Chondrocyte (in vitro differentiated cells): Measurements from ENCODE around the gene ALPP. TPM values are rescaled to one million over a fixed set of nuclear protein-coding genes. Genes with fewer than 3 reads are reported as not detected.

ENCODE experiments used
- DNase-seq: peaks from one replicate; pipeline ENCODE4 v3.0.0; 2021; ENCODE audit warnings: mixed read lengths, low spot score
- H3K27ac Mint-ChIP-seq: one replicate; pipeline ENCODE4 v1.8.0; 2021; ENCODE audit warnings: mild to moderate bottlenecking, moderate library complexity, mixed read lengths; ENCODE audit not compliant: unreplicated experiment
- H3K27me3 Mint-ChIP-seq: 2 replicates; pipeline ENCODE4 v1.8.0; 2021; ENCODE audit warnings: low read depth, mixed read lengths
- H3K36me3 Mint-ChIP-seq: 2 replicates; pipeline ENCODE4 v1.8.0; 2021; ENCODE audit warnings: low read depth, mixed read lengths
- H3K4me1 Mint-ChIP-seq: 2 replicates; pipeline ENCODE4 v1.8.0; 2021; ENCODE audit warnings: low read depth, mild to moderate bottlenecking, mixed read lengths
- H3K4me3 Mint-ChIP-seq: one replicate; pipeline ENCODE4 v1.8.0; 2021; ENCODE audit warnings: mild to moderate bottlenecking, moderate library complexity, mixed read lengths; ENCODE audit not compliant: unreplicated experiment
- H3K9me3 Mint-ChIP-seq: 2 replicates; pipeline ENCODE4 v1.8.0; 2021; ENCODE audit warnings: low read depth, mixed read lengths
- CTCF ChIP-seq: fragments of 200-600 bp; sonication (generic); IDR thresholded peaks from 2 replicates; pipeline ENCODE4 v1.5.0; 2021; ENCODE audit warnings: antibody characterized with exemption, mild to moderate bottlenecking, moderate library complexity
- total RNA-seq: library from RNA; stranded (reverse); gene quantifications from 3 replicates; pipeline ENCODE4 v1.2.1, GENCODE V29; 2021

ALPP gene
- total RNA-seq, 1 donor from 2014 or later, result not detected

- no peak for DNase-seq
- Mint-ChIP-seq H3K27me3 (peaks cover 19% of the 10 kb centered on the region), H3K4me1 (peaks cover 42% of the 10 kb centered on the region), H3K4me3 (peak overlapping the region; percentile 64), H3K36me3 (no peaks in the 10 kb centered on the region), H3K9me3 (no peaks in the 10 kb centered on the region), H3K27ac (no peak overlapping the region)
- TF ChIP-seq CTCF, result no peak
Observed at GRCh38 chr2:232386740-232387450, 8.3 kb downstream of the ALPP start.

DNA sequence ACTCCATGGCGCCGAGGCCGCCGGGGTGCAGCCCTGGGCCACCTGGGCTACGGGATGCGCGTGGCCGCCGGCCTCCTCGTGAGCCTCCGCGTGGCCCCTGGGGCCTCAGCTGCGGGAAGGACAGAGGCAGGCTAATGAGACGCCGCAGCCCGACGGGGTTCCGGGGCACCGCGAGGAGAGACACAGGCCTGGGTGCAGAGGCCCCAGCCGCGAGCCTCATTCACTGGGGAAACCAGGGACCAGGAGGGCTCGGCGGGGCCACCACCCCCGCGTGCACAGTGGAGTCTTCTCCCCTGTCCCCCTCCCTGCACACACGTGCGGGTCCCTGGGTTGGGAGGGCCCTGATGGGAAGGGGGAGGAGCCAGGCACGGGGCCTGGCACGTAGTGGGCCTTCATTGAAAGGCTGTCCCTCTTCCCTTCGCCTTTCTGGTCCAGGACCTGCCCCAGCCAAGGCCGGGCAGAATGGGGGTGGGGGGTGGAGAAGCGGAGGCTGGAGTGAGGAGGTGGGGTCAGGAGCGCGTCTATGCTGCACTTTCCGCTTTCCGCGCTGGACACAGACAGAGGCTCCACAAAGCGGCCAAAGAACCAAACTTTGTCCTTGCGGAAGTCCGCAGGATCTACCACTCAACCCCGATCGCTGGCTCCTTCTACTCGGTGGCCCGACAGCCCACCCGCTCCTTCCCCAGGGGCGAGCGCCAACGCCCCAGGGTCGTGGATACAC lies 9.1 kb downstream of the ALPP start:
- no peak overlapping the region for H3K27ac Mint-ChIP-seq
- H3K27me3 Mint-ChIP-seq, result peaks cover 14% of the 10 kb centered on the region
- no peaks in the 10 kb centered on the region for H3K9me3 Mint-ChIP-seq
- DNase-seq, result peak; percentile 86
- H3K4me1 Mint-ChIP-seq, result peaks cover 42% of the 10 kb centered on the region
- no peaks in the 10 kb centered on the region for H3K36me3 Mint-ChIP-seq
- no peak for TF ChIP-seq CTCF
- H3K4me3 Mint-ChIP-seq, result no peak overlapping the region

GRCh38 chr2:232388324-232388891 lies 9.9 kb downstream of the ALPP start:
- no peak overlapping the region for H3K4me3 Mint-ChIP-seq
- DNase-seq, result peak; percentile 91
- H3K4me1 Mint-ChIP-seq, result peaks cover 42% of the 10 kb centered on the region
- H3K9me3 Mint-ChIP-seq, result no peaks in the 10 kb centered on the region
- H3K27me3 Mint-ChIP-seq, result peaks cover 13% of the 10 kb centered on the region
- no peaks in the 10 kb centered on the region for H3K36me3 Mint-ChIP-seq
- no peak for TF ChIP-seq CTCF
- no peak overlapping the region for H3K27ac Mint-ChIP-seq

- Mint-ChIP-seq H3K27me3 (peaks cover 13% of the 10 kb centered on the region), H3K27ac (peak overlapping the region; percentile 72), H3K36me3 (no peaks in the 10 kb centered on the region), H3K4me1 (peaks cover 42% of the 10 kb centered on the region), H3K4me3 (no peak overlapping the region), H3K9me3 (no peaks in the 10 kb centered on the region)
- DNase-seq, result peak; percentile 32
- TF ChIP-seq CTCF, result no peak
Observed at GRCh38 chr2:232389327-232389726, 10.8 kb downstream of the ALPP start.

- Mint-ChIP-seq H3K4me3 (no peak overlapping the region), H3K36me3 (no peaks in the 10 kb centered on the region), H3K27me3 (peaks cover 12% of the 10 kb centered on the region), H3K4me1 (peaks cover 38% of the 10 kb centered on the region), H3K9me3 (no peaks in the 10 kb centered on the region), H3K27ac (no peak overlapping the region)
- no peak for TF ChIP-seq CTCF
- DNase-seq, result no peak
Observed at GRCh38 chr2:232390661-232391060, 12.1 kb downstream of the ALPP start.
